Endothelial cell (in vitro differentiated cells): ENCODE measurements around the gene ATP2B2. TPM values are rescaled to one million over a fixed set of nuclear protein-coding genes. Genes with fewer than 3 reads are reported as not detected.
A peak's percentile ranks its signal among the peaks of the same experiment; 100 is the strongest.

Experiments used
- DNase-seq: peaks from one replicate; pipeline ENCODE4 v3.0.0; 2021; ENCODE audit warnings: low spot score
- H3K27ac Mint-ChIP-seq: one replicate; pipeline ENCODE4 v1.8.0; 2021; ENCODE audit warnings: mixed read lengths, inconsistent platforms; ENCODE audit not compliant: unreplicated experiment
- H3K27me3 Mint-ChIP-seq: one replicate; pipeline ENCODE4 v1.8.0; 2021; ENCODE audit warnings: mild to moderate bottlenecking, moderate library complexity, mixed read lengths, inconsistent platforms; ENCODE audit not compliant: unreplicated experiment
- H3K36me3 Mint-ChIP-seq: one replicate; pipeline ENCODE4 v1.8.0; 2021; ENCODE audit warnings: mild to moderate bottlenecking, low read depth, mixed read lengths, inconsistent platforms; ENCODE audit not compliant: unreplicated experiment
- H3K4me1 Mint-ChIP-seq: one replicate; pipeline ENCODE4 v1.8.0; 2021; ENCODE audit warnings: mild to moderate bottlenecking, mixed read lengths, inconsistent platforms; ENCODE audit not compliant: unreplicated experiment
- H3K4me3 Mint-ChIP-seq: one replicate; pipeline ENCODE4 v1.8.0; 2021; ENCODE audit warnings: mild to moderate bottlenecking, mixed read lengths, inconsistent platforms; ENCODE audit not compliant: unreplicated experiment
- H3K9me3 Mint-ChIP-seq: one replicate; pipeline ENCODE4 v1.8.0; 2021; ENCODE audit warnings: mixed read lengths, inconsistent platforms; ENCODE audit not compliant: unreplicated experiment
- total RNA-seq: library from RNA; stranded (reverse); fragmentation: NEBNext Ultra II Directional; extraction: Animal tissue kit (Norgen Biotek cat#: 25700); gene quantifications from one replicate; pipeline ENCODE4 v1.2.1, GENCODE V29; 2021; ENCODE audit not compliant: unreplicated experiment
- TF ChIP-seq, protein P1 (sequence below): fragments of 200-600 bp; sonication (generic); IDR thresholded peaks from one replicate; pipeline ENCODE4 v1.5.0; 2021; ENCODE audit warnings: antibody characterized with exemption; ENCODE audit not compliant: unreplicated experiment

The ATP2B2 gene
- total RNA-seq, 1 donor from 2014 or later = 1.7 TPM

GRCh38 chr3:10356461-10356981, 148.9 kb downstream of the ATP2B2 start:
- Mint-ChIP-seq H3K36me3 (peaks cover 8% of the 10 kb centered on the region), H3K27me3 (peaks cover 9% of the 10 kb centered on the region), H3K9me3 (peaks cover 3% of the 10 kb centered on the region), H3K4me3 (no peak overlapping the region), H3K27ac (no peak overlapping the region), H3K4me1 (peaks cover 49% of the 10 kb centered on the region)
- DNase-seq = no peak
- TF ChIP-seq, protein P1, sequence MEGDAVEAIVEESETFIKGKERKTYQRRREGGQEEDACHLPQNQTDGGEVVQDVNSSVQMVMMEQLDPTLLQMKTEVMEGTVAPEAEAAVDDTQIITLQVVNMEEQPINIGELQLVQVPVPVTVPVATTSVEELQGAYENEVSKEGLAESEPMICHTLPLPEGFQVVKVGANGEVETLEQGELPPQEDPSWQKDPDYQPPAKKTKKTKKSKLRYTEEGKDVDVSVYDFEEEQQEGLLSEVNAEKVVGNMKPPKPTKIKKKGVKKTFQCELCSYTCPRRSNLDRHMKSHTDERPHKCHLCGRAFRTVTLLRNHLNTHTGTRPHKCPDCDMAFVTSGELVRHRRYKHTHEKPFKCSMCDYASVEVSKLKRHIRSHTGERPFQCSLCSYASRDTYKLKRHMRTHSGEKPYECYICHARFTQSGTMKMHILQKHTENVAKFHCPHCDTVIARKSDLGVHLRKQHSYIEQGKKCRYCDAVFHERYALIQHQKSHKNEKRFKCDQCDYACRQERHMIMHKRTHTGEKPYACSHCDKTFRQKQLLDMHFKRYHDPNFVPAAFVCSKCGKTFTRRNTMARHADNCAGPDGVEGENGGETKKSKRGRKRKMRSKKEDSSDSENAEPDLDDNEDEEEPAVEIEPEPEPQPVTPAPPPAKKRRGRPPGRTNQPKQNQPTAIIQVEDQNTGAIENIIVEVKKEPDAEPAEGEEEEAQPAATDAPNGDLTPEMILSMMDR = no peak

- TF ChIP-seq, protein P1 = no peak
- peak overlapping the region; percentile 82 for H3K27ac Mint-ChIP-seq
- peaks cover 13% of the 10 kb centered on the region for H3K27me3 Mint-ChIP-seq
- DNase-seq = no peak
- peaks cover 4% of the 10 kb centered on the region for H3K36me3 Mint-ChIP-seq
- H3K4me3 Mint-ChIP-seq = peak overlapping the region; percentile 31
- H3K9me3 Mint-ChIP-seq = no peaks in the 10 kb centered on the region
- peaks cover 54% of the 10 kb centered on the region for H3K4me1 Mint-ChIP-seq
These were observed 150.9 kb downstream of the ATP2B2 start for GRCh38 chr3:10354361-10355015.

DNA sequence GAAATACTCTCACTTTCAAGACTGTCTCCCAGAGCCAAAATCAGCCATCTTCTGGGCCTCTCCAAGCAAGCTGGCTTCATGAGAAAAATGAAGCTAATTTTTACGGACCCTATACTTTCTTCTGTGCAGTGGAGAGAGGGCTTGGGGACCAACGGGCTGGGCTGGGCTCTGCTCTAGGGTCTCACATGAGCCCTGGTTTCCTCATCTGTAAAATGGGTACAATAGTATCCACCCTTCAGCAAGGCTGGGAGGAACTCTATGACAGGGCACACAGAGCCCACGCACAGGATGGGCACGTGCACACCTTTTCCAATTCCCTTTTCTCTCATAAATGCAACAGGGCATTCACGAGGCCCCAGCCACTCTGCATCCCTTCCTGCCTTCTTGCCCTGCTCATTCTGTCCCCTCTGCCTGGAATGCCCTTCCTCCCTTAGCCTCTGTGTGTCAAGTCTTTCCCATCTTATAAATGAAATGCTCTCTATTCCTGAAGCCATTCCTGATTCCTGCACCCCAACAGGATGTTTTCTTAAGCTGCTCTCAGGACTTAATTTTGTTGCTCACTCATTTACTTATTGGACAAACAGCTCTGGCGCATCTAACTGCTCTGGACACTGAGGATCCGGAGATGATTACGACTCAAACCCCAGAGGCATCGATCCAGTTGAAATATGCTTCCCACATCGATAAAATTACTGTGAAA, 151.6 kb downstream of the ATP2B2 start:
- H3K36me3 Mint-ChIP-seq = peaks cover 4% of the 10 kb centered on the region
- H3K4me3 Mint-ChIP-seq = no peak overlapping the region
- DNase-seq = no peak
- TF ChIP-seq, protein P1 = no peak
- H3K4me1 Mint-ChIP-seq = peaks cover 54% of the 10 kb centered on the region
- peaks cover 14% of the 10 kb centered on the region for H3K27me3 Mint-ChIP-seq
- H3K27ac Mint-ChIP-seq = peak overlapping the region; percentile 82
- H3K9me3 Mint-ChIP-seq = no peaks in the 10 kb centered on the region

DNA sequence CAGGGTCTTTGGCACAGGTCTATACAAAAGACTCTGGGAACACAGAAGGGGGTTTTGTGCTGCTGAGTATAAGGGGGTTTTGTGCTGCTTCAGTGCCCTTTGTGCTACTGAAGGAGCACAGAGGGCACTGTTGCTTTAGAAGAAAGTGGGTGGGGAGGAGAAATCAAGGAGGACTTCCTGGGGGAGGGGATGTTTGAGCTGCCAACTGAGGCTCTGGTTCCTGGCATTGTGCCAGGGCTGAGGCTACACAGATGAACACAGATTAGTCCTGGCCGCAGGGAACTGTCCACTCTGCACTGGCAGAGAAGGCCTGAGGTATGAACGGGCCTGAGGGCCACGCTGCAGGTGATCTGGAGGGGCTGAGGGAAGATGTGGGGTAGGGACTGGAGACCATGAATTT, 152.2 kb downstream of the ATP2B2 start:
- peak overlapping the region; percentile 31 for H3K4me3 Mint-ChIP-seq
- no peak for DNase-seq
- TF ChIP-seq, protein P1 = no peak
- peaks cover 4% of the 10 kb centered on the region for H3K36me3 Mint-ChIP-seq
- H3K27me3 Mint-ChIP-seq = peaks cover 19% of the 10 kb centered on the region
- H3K27ac Mint-ChIP-seq = no peak overlapping the region
- no peaks in the 10 kb centered on the region for H3K9me3 Mint-ChIP-seq
- peaks cover 54% of the 10 kb centered on the region for H3K4me1 Mint-ChIP-seq
